GM12878 (cell line): Measurements from ENCODE around the gene PROX2. TPM values are rescaled to one million over a fixed set of nuclear protein-coding genes. Genes with fewer than 3 reads are reported as not detected.

Experiments
- ATAC-seq: fragments of 200-7000 bp; cut with Tn5 transposase; 3 replicates; pipeline ENCODE4 v1.9.1; 2020; ENCODE audit warnings: mild to moderate bottlenecking, moderate library complexity
- BruUV-seq: library from RNA; stranded (reverse); fragments of 400-500 nt; replicated peaks from 2 replicates; lab custom pipeline; 2021; lab: Mats Ljungman, UMichigan
- CTCF ChIA-PET: fragments of 300-600 bp; sonication (Branson Sonifier 250); formaldehyde crosslinking; extraction: SDS; loops from one replicate; lab custom pipeline; 2021; ENCODE audit warnings: inconsistent platforms; lab: Yijun Ruan, JAX
- POLR2A ChIA-PET: fragments of 350-600 bp; formaldehyde crosslinking; extraction: SDS; loops from one replicate; lab custom pipeline; 2021; ENCODE audit warnings: inconsistent platforms; lab: Charles Lee
- RAD21 ChIA-PET: fragments of 300-600 bp; sonication (Branson Sonifier 250); formaldehyde crosslinking; loops from one replicate; lab custom pipeline; 2023; ENCODE audit warnings: antibody characterized with exemption; ENCODE audit not compliant: unreplicated experiment; lab: Charles Lee
- SMC1A ChIA-PET: fragments of 300-600 bp; sonication (Branson Sonifier 250); formaldehyde crosslinking; loops from one replicate; lab custom pipeline; 2023; ENCODE audit not compliant: unreplicated experiment, uncharacterized antibody; lab: Charles Lee
- DNase-seq: peaks from one replicate; pipeline ENCODE4 v3.0.0-alpha.2; 2011; ENCODE audit warnings: low read depth, low spot score
- FAIRE-seq: peaks from 3 replicates; lab custom pipeline; 2011; peaks lifted over from hg19 to GRCh38; lab: Jason Lieb, UNC
- H2AFZ ChIP-seq: 2 replicates; pipeline ENCODE4 v1.6.0; 2011; ENCODE audit warnings: low read depth, low read length, control low read depth; ENCODE audit not compliant: control insufficient read depth
- H3K27ac ChIP-seq: 2 replicates; pipeline ENCODE4 v1.5.1; 2011; ENCODE audit warnings: control low read depth; ENCODE audit not compliant: control insufficient read depth, insufficient read depth
- H3K27me3 ChIP-seq, 2 experiments: replicated peaks in 1 of 2; 2 replicates each; pipeline versions ENCODE4 v1.6.0 to v1.6.1; 2011; ENCODE audit warnings: low read length in 1 of 2; ENCODE audit not compliant: control insufficient read depth in 2 of 2, insufficient read depth in 2 of 2
- H3K36me3 ChIP-seq, 2 experiments: 2 replicates each; pipeline ENCODE4 v1.5.1; 2011; ENCODE audit warnings: low read length in 1 of 2; ENCODE audit not compliant: control insufficient read depth in 2 of 2, insufficient read depth in 2 of 2
- H3K4me1 ChIP-seq: 2 replicates; pipeline ENCODE4 v1.6.1; 2011; ENCODE audit warnings: mild to moderate bottlenecking, low read length, moderate library complexity, mixed read lengths; ENCODE audit not compliant: control insufficient read depth, insufficient read depth
- H3K4me2 ChIP-seq: 2 replicates; pipeline ENCODE4 v1.6.0; 2011; ENCODE audit warnings: control low read depth; ENCODE audit not compliant: control insufficient read depth, insufficient read depth
- H3K4me3 ChIP-seq: fragments of 200-600 bp; sonication (generic); 2 replicates; pipeline ENCODE4 v1.5.1; 2016
- H3K79me2 ChIP-seq: 2 replicates; pipeline ENCODE4 v1.6.0; 2011; ENCODE audit warnings: low read length; ENCODE audit not compliant: control insufficient read depth, insufficient read depth
- H3K9ac ChIP-seq: 2 replicates; pipeline ENCODE4 v1.8.0; 2011; ENCODE audit warnings: low read length, control low read depth, mixed read lengths; ENCODE audit not compliant: control insufficient read depth, insufficient read depth
- H3K9me3 ChIP-seq: replicated peaks from 3 replicates; pipeline ENCODE4 v1.5.1; 2011; ENCODE audit warnings: mild to moderate bottlenecking, low read length; ENCODE audit not compliant: control insufficient read depth, insufficient read depth
- H4K20me1 ChIP-seq: 2 replicates; pipeline ENCODE4 v1.6.0; 2011; ENCODE audit not compliant: control insufficient read depth, insufficient read depth
- IRF4 ChIP-seq: IDR thresholded peaks from 2 replicates; pipeline ENCODE4 v1.6.1; 2011; ENCODE audit warnings: low read depth, low read length
- JUND ChIP-seq: IDR thresholded peaks from 2 replicates; pipeline ENCODE4 v1.6.1; 2012; ENCODE audit warnings: low read depth, mild to moderate bottlenecking, low read length, improper control_type of control experiment, moderate library complexity
- MEF2A ChIP-seq: IDR thresholded peaks from 2 replicates; pipeline ENCODE4 v1.6.1; 2011; ENCODE audit warnings: low read depth, mild to moderate bottlenecking, low read length, moderate library complexity; ENCODE audit not compliant: insufficient read depth
- POLR2AphosphoS2 ChIP-seq: IDR thresholded peaks from 2 replicates; pipeline ENCODE4 v1.6.1; 2011; ENCODE audit warnings: low read depth, mild to moderate bottlenecking, low read length, improper control_type of control experiment, moderate library complexity
- SIX5 ChIP-seq: IDR thresholded peaks from 2 replicates; pipeline ENCODE4 v1.6.1; 2011; ENCODE audit warnings: mild to moderate bottlenecking, low read depth, low read length, moderate library complexity; ENCODE audit not compliant: severe bottlenecking
- TCF12 ChIP-seq: IDR thresholded peaks from 2 replicates; pipeline ENCODE4 v1.6.1; 2011; ENCODE audit warnings: low read depth, mild to moderate bottlenecking, low read length
- TCF7 ChIP-seq: IDR thresholded peaks from 2 replicates; pipeline ENCODE4 v1.6.1; 2014; ENCODE audit warnings: antibody characterized with exemption, borderline replicate concordance
- WGBS: methylation state at CpG from one replicate; pipeline ENCODE4 v1.1.6; 2016; ENCODE audit warnings: low lambda C conversion rate; ENCODE audit not compliant: insufficient replicate concordance, insufficient coverage; ENCODE audit errors: missing lambda C conversion rate; 5-methylcytosine and 5-hydroxymethylcytosine counted together
- in situ Hi-C: fragments of 300-500 bp; cut with MboI; formaldehyde crosslinking; loops from 9 replicates; pipeline ENCODE4 v1.14.3; 2018; ENCODE audit warnings: mixed read lengths
- intact Hi-C: fragments of 100-400 bp; cut with micrococcal nuclease; formaldehyde crosslinking; loops from one replicate; pipeline ENCODE4 v1.14.2; 2022; ENCODE audit not compliant: unreplicated experiment
- polyA plus RNA-seq, 11 experiments: library from polyadenylated mRNA; depleted of rRNA in 4 of 11; unstranded in 6 of 11; stranded (reverse) in 5 of 11; fragments of >200 nt; fragmentation: Nextera tagmentation in 4 of 11; fragmentation: Illumina TruSeq in 1 of 11; extraction: Ambion mirVana in 4 of 11; extraction: Trizol in 1 of 11; gene quantifications; 1 replicate in 1 of 11; 2 replicates in 10 of 11; pipeline versions ENCODE4 v1.2.1 to v1.2.3, GENCODE V29; 2011 to 2016; ENCODE audit warnings: inconsistent platforms in 2 of 11, missing spikeins in 2 of 11, low read depth in 1 of 11
- total RNA-seq, 4 experiments: library from RNA; depleted of rRNA in 3 of 4; stranded (reverse); fragments of >200 nt in 3 of 4; fragmentation: Illumina TruSeq in 1 of 4; extraction: Trizol in 1 of 4; gene quantifications; 2 replicates each; pipeline versions ENCODE4 v1.2.1 to v1.2.3, GENCODE V29; 2013 to 2021
- TF ChIP-seq, protein P1 (sequence below): IDR thresholded peaks from 2 replicates; pipeline ENCODE4 v1.6.1; 2011; ENCODE audit warnings: low read depth, low read length, improper control_type of control experiment, borderline replicate concordance
- TF ChIP-seq, protein P2 (sequence below): fragments of 450-650 bp; IDR thresholded peaks from 2 replicates; pipeline ENCODE4 v1.6.1; 2016; ENCODE audit warnings: mild to moderate bottlenecking, moderate library complexity, borderline replicate concordance
- TF ChIP-seq, protein P3 (sequence below): fragments of 450-650 bp; formaldehyde crosslinking; IDR thresholded peaks from 2 replicates; pipeline ENCODE4 v1.4.0; 2020; ENCODE audit warnings: mild to moderate bottlenecking, moderate library complexity

Gene PROX2
- total and polyA plus RNA-seq, 10 of the 15 experiments (the other 5 are each of a cell fraction or from before 2014, with no cell fraction given): 0.04 to 0.42 (median 0.19) TPM

DNA sequence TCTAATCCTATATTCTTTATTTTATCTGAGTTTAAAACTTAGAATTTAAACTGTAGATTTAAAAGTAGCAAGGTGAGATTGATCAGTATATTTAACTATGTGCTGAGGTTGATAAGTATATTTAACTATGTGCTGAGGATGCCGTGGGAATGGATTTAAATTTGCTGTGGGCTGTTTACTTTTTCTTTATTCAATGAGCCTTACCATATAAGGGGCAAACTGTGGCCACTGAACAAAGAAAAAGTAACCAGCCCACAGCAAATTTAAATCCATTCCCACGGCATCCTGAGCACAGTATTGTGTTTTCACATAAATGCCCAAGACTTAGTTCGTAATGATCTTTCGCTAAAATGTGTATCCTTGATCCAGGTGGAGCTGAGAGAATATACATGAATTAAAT, 43.1 kb downstream of the PROX2 start (continued):
- TF ChIP-seq POLR2AphosphoS2: no peak
- no peak for TF ChIP-seq IRF4
- no peak for TF ChIP-seq MEF2A

DNA sequence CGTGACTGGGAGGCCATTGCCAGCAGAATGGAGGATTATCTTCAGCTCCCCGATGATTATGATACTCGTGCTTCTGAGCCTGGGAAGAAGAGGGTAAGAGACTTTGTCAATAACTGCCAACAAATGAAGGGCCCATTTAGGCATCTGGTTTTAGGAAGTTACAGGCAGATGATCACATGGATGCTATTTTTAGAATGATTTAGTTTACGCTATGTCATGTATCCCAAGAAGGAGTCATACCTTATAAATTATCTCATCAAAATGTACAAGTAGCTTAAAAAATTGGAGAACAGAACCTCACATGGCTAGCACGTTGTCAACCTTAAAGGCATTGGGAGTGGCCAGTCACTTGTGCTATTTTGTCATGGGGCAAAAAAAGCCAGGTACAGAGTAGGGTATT, 46.7 kb downstream of the PROX2 start:
- H3K27ac ChIP-seq: no peak overlapping the region
- H3K4me1 ChIP-seq: no peaks in the 10 kb centered on the region
- ChIA-PET CTCF (interaction anchor here (1.0 kb wide), 1 partner anchor 10 kb away, joined by 4 read pairs; no protein-coding TSS in a partner anchor), SMC1A (no interaction called here), RAD21 (no interaction called here), POLR2A (no interaction called here)
- H3K27me3 ChIP-seq: no peaks in the 10 kb centered on the region
- no peak for FAIRE-seq
- H3K4me3 ChIP-seq: no peak overlapping the region
- H3K9ac ChIP-seq: no peak overlapping the region
- BruUV-seq: no TSS peak
- intact Hi-C loops (no loop called here), in situ Hi-C loops (no loop called here)
- ATAC-seq: no peak
- no peaks in the 10 kb centered on the region for H3K79me2 ChIP-seq
- no peaks in the 10 kb centered on the region for H3K9me3 ChIP-seq
- peaks cover 7 to 22% of the 10 kb centered on the region in 2 experiments for H3K36me3 ChIP-seq
- H3K4me2 ChIP-seq: no peak overlapping the region
- no peak for DNase-seq
- TF ChIP-seq, protein P1, sequence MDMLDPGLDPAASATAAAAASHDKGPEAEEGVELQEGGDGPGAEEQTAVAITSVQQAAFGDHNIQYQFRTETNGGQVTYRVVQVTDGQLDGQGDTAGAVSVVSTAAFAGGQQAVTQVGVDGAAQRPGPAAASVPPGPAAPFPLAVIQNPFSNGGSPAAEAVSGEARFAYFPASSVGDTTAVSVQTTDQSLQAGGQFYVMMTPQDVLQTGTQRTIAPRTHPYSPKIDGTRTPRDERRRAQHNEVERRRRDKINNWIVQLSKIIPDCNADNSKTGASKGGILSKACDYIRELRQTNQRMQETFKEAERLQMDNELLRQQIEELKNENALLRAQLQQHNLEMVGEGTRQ: no peak
- TF ChIP-seq JUND (no peak), TCF12 (no peak), SIX5 (no peak), TCF7 (no peak)
- TF ChIP-seq, protein P2, sequence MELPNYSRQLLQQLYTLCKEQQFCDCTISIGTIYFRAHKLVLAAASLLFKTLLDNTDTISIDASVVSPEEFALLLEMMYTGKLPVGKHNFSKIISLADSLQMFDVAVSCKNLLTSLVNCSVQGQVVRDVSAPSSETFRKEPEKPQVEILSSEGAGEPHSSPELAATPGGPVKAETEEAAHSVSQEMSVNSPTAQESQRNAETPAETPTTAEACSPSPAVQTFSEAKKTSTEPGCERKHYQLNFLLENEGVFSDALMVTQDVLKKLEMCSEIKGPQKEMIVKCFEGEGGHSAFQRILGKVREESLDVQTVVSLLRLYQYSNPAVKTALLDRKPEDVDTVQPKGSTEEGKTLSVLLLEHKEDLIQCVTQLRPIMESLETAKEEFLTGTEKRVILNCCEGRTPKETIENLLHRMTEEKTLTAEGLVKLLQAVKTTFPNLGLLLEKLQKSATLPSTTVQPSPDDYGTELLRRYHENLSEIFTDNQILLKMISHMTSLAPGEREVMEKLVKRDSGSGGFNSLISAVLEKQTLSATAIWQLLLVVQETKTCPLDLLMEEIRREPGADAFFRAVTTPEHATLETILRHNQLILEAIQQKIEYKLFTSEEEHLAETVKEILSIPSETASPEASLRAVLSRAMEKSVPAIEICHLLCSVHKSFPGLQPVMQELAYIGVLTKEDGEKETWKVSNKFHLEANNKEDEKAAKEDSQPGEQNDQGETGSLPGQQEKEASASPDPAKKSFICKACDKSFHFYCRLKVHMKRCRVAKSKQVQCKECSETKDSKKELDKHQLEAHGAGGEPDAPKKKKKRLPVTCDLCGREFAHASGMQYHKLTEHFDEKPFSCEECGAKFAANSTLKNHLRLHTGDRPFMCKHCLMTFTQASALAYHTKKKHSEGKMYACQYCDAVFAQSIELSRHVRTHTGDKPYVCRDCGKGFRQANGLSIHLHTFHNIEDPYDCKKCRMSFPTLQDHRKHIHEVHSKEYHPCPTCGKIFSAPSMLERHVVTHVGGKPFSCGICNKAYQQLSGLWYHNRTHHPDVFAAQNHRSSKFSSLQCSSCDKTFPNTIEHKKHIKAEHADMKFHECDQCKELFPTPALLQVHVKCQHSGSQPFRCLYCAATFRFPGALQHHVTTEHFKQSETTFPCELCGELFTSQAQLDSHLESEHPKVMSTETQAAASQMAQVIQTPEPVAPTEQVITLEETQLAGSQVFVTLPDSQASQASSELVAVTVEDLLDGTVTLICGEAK: no peak
- TF ChIP-seq, protein P3, sequence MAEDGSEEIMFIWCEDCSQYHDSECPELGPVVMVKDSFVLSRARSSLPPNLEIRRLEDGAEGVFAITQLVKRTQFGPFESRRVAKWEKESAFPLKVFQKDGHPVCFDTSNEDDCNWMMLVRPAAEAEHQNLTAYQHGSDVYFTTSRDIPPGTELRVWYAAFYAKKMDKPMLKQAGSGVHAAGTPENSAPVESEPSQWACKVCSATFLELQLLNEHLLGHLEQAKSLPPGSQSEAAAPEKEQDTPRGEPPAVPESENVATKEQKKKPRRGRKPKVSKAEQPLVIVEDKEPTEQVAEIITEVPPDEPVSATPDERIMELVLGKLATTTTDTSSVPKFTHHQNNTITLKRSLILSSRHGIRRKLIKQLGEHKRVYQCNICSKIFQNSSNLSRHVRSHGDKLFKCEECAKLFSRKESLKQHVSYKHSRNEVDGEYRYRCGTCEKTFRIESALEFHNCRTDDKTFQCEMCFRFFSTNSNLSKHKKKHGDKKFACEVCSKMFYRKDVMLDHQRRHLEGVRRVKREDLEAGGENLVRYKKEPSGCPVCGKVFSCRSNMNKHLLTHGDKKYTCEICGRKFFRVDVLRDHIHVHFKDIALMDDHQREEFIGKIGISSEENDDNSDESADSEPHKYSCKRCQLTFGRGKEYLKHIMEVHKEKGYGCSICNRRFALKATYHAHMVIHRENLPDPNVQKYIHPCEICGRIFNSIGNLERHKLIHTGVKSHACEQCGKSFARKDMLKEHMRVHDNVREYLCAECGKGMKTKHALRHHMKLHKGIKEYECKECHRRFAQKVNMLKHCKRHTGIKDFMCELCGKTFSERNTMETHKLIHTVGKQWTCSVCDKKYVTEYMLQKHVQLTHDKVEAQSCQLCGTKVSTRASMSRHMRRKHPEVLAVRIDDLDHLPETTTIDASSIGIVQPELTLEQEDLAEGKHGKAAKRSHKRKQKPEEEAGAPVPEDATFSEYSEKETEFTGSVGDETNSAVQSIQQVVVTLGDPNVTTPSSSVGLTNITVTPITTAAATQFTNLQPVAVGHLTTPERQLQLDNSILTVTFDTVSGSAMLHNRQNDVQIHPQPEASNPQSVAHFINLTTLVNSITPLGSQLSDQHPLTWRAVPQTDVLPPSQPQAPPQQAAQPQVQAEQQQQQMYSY (CRISPR knock-in tag): no peak
- no peak overlapping the region for H2AFZ ChIP-seq
- WGBS: 99% methylated on average over 5 of the region's 5 CpGs
- no peaks in the 10 kb centered on the region for H4K20me1 ChIP-seq
